Colonic mucosa (tissue), 4 donors: ENCODE results near the gene NOXA1. TPM values are rescaled to one million over a fixed set of nuclear protein-coding genes. Genes with fewer than 3 reads are reported as not detected.

Source experiments
- DNase-seq: peaks from one replicate; pipeline ENCODE4 v3.0.0-alpha.2; 2020
- H3K27ac ChIP-seq: fragments of 200-600 bp; one replicate; pipeline ENCODE4 v1.8.0; 2021
- H3K27me3 ChIP-seq: fragments of 200-600 bp; one replicate; pipeline ENCODE4 v1.8.0; 2021
- H3K36me3 ChIP-seq: fragments of 200-600 bp; one replicate; pipeline ENCODE4 v1.8.0; 2021
- H3K4me1 ChIP-seq: fragments of 200-600 bp; one replicate; pipeline ENCODE4 v1.8.0; 2021; ENCODE audit warnings: mild to moderate bottlenecking
- H3K4me3 ChIP-seq: fragments of 200-600 bp; one replicate; pipeline ENCODE4 v1.8.0; 2021
- H3K9ac ChIP-seq, 2 donors: one replicate each; pipeline ENCODE4 v1.7.0; 2013; ENCODE audit warnings: control low read depth in 2 of 2, low read depth in 2 of 2, low read length in 2 of 2
- H3K9me3 ChIP-seq: fragments of 200-600 bp; one replicate; pipeline ENCODE4 v1.8.0; 2021
- intact Hi-C: fragments of 100-400 bp; cut with DNase I; formaldehyde crosslinking; loops from one replicate; pipeline ENCODE4 v1.14.1; 2022
- total RNA-seq, 2 donors: library from RNA; stranded (reverse); fragmentation: NEBNext Ultra II Directional in 1 of 2; extraction: Animal tissue kit (Norgen Biotek cat#: 25700) in 1 of 2; gene quantifications; one replicate each; pipeline ENCODE4 v1.2.1, GENCODE V29; 2021
- TF ChIP-seq, protein P1 (sequence below): fragments of 200-600 bp; IDR thresholded peaks from one replicate; pipeline ENCODE4 v1.8.0; 2022; ENCODE audit warnings: antibody characterized with exemption, mild to moderate bottlenecking
- donor health status: healthy.
- donor health status: DM: no; HTN: no; CAD: no.
- donor health status: DM: no; HTN: no; CAD: no.

NOXA1 gene
- total RNA-seq, 2 donors from 2014 or later: 27.5 to 29.3 TPM

GRCh38 chr9:137396634-137397367 lies 26.4 kb upstream of the NOXA1 start:
- TF ChIP-seq, protein P1, sequence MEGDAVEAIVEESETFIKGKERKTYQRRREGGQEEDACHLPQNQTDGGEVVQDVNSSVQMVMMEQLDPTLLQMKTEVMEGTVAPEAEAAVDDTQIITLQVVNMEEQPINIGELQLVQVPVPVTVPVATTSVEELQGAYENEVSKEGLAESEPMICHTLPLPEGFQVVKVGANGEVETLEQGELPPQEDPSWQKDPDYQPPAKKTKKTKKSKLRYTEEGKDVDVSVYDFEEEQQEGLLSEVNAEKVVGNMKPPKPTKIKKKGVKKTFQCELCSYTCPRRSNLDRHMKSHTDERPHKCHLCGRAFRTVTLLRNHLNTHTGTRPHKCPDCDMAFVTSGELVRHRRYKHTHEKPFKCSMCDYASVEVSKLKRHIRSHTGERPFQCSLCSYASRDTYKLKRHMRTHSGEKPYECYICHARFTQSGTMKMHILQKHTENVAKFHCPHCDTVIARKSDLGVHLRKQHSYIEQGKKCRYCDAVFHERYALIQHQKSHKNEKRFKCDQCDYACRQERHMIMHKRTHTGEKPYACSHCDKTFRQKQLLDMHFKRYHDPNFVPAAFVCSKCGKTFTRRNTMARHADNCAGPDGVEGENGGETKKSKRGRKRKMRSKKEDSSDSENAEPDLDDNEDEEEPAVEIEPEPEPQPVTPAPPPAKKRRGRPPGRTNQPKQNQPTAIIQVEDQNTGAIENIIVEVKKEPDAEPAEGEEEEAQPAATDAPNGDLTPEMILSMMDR: no peak
- intact Hi-C loops: no loop called here
- no peaks in the 10 kb centered on the region for H3K36me3 ChIP-seq
- no peaks in the 10 kb centered on the region for H3K4me1 ChIP-seq
- no peak overlapping the region for H3K27ac ChIP-seq
- no peaks in the 10 kb centered on the region for H3K9me3 ChIP-seq
- no peak overlapping the region for H3K9ac ChIP-seq
- H3K4me3 ChIP-seq: no peak overlapping the region
- H3K27me3 ChIP-seq: no peaks in the 10 kb centered on the region
- no peak for DNase-seq

- Histone ChIP-seq H3K36me3 (no peaks in the 10 kb centered on the region), H3K27me3 (no peaks in the 10 kb centered on the region), H3K27ac (no peak overlapping the region), H3K9me3 (no peaks in the 10 kb centered on the region), H3K9ac (no peak overlapping the region), H3K4me3 (no peak overlapping the region), H3K4me1 (no peaks in the 10 kb centered on the region)
- intact Hi-C loops: no loop called here
- TF ChIP-seq, protein P1: no peak
- no peak for DNase-seq
These were observed 25.3 kb upstream of the NOXA1 start for GRCh38 chr9:137397675-137398423.

DNA sequence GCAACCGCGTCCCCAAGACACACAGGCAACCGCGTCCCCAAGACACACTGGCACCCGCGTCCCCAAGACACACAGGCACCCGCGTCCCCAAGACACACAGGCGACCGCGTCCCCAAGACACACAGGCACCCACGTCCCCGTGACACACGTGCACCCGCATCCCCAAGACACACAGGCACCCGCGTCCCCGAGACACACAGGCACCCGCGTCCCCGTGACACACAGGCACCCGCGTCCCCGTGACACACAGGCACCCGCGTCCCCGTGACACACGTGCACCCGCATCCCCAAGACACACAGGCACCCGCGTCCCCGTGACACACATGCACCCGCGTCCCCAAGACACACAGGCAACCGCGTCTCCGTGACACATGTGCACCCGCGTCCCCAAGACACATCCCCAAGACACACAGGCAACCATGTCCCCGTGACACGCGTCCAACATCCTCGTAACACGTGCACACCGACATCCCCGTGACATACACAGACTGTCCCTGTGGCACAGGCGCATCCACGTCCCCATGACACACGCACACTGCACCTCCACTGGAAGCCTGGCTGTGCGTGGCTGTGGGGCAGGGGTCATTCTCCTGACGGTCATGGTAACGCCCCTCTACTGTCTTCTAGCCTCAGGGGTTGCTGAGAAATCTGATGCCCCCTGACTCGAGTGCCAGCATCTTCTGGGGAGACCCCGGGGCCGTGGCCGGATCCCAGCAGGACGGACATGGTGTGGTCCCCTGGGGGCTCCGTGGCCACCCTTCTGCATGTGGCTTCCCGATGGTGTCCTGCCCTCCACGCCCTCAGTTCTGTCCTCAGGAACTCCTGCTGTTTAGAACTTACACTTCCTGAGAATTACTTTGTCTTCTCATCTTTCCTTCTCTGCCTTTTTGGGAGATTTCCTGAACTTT lies 24.4 kb upstream of the NOXA1 start:
- TF ChIP-seq, protein P1: no peak
- Histone ChIP-seq H3K4me3 (no peak overlapping the region), H3K36me3 (no peaks in the 10 kb centered on the region), H3K27ac (no peak overlapping the region), H3K9me3 (no peaks in the 10 kb centered on the region), H3K4me1 (no peaks in the 10 kb centered on the region), H3K9ac (no peak overlapping the region), H3K27me3 (no peaks in the 10 kb centered on the region)
- intact Hi-C loops: no loop called here
- DNase-seq: no peak

GRCh38 chr9:137402746-137403145 lies 20.4 kb upstream of the NOXA1 start:
- no peak overlapping the region for H3K4me3 ChIP-seq
- no peaks in the 10 kb centered on the region for H3K9me3 ChIP-seq
- no peak overlapping the region for H3K9ac ChIP-seq
- intact Hi-C loops: no loop called here
- H3K27me3 ChIP-seq: no peaks in the 10 kb centered on the region
- no peaks in the 10 kb centered on the region for H3K36me3 ChIP-seq
- TF ChIP-seq, protein P1: no peak
- DNase-seq: no peak
- H3K4me1 ChIP-seq: peaks cover 18% of the 10 kb centered on the region
- no peak overlapping the region for H3K27ac ChIP-seq

DNA sequence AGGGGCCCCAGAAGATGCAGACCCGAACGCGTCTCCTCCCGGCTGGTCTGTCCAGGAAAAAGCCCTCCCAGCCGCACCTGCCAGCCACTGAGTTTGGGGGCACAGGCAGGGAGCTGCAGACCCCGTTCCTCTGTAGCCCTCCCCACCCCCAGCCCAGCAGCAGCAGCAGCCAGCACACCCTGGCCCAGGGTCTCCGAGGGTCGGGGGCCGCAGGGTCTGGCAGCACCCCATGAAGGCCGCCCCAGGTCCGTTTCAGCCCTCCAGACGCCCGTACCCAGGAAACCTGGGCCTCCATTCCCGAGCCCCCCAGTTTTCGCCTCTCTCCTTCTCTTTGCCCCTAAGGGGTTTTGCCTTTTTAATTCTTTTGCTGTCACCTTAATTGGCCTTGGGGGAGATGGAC lies 19.9 kb upstream of the NOXA1 start:
- no peak for DNase-seq

More for the DNA sequence above, 19.9 kb upstream of the NOXA1 start:
- intact Hi-C loops: no loop called here
- TF ChIP-seq, protein P1: no peak
- H3K27ac ChIP-seq: no peak overlapping the region
- no peak overlapping the region for H3K4me3 ChIP-seq
- H3K9ac ChIP-seq: no peak overlapping the region
- H3K27me3 ChIP-seq: no peaks in the 10 kb centered on the region
- no peaks in the 10 kb centered on the region for H3K9me3 ChIP-seq
- peaks cover 18% of the 10 kb centered on the region for H3K4me1 ChIP-seq
- no peaks in the 10 kb centered on the region for H3K36me3 ChIP-seq
